Caco-2 (cell line): ENCODE measurements around the gene CDK9. TPM values are rescaled to one million over a fixed set of nuclear protein-coding genes. Genes with fewer than 3 reads are reported as not detected.

Experiments
- BruUV-seq: library from RNA; stranded (reverse); fragments of 400-500 nt; replicated peaks from 2 replicates; lab custom pipeline; 2021; lab: Mats Ljungman, UMichigan
- CTCF ChIA-PET: fragments of 300-600 bp; sonication (Branson Sonifier 250); formaldehyde crosslinking; loops from one replicate; lab custom pipeline; 2022; ENCODE audit warnings: antibody characterized with exemption; lab: Charles Lee
- POLR2A ChIA-PET: fragments of 300-600 bp; sonication (Branson Sonifier 250); formaldehyde crosslinking; loops from one replicate; lab custom pipeline; 2022; ENCODE audit warnings: antibody characterized with exemption; lab: Charles Lee
- DNase-seq, 2 experiments: peaks; one replicate each; pipeline versions ENCODE4 v3.0.0 to v3.0.0-alpha.2; 2020 to 2022
- H3K27me3 ChIP-seq: replicated peaks from 2 replicates; pipeline ENCODE4 v1.6.0; 2011; ENCODE audit warnings: low read length; ENCODE audit not compliant: control insufficient read depth, insufficient read depth
- H3K36me3 ChIP-seq: 2 replicates; pipeline ENCODE4 v1.5.1; 2011; ENCODE audit warnings: low read length; ENCODE audit not compliant: control insufficient read depth, insufficient read depth
- H3K4me1 ChIP-seq: fragments of 250-450 bp; sonication (Bioruptor Pico); 2 replicates; pipeline ENCODE4 v1.5.1; 2020; ENCODE audit warnings: mild to moderate bottlenecking
- H3K4me3 ChIP-seq: 2 replicates; pipeline ENCODE4 v1.5.1; 2011; ENCODE audit warnings: low read depth, mild to moderate bottlenecking, control low read depth, low read length
- H3K9me3 ChIP-seq: fragments of 250-450 bp; sonication (Bioruptor Pico); 2 replicates; pipeline ENCODE4 v1.5.1; 2020; ENCODE audit warnings: mild to moderate bottlenecking, moderate library complexity
- H3K27ac Mint-ChIP-seq: one replicate; pipeline ENCODE4 v1.8.0; 2022; ENCODE audit warnings: mixed read lengths; ENCODE audit not compliant: unreplicated experiment
- H3K27me3 Mint-ChIP-seq: one replicate; pipeline ENCODE4 v1.8.0; 2022; ENCODE audit warnings: mixed read lengths; ENCODE audit not compliant: insufficient read depth, unreplicated experiment
- H3K36me3 Mint-ChIP-seq: one replicate; pipeline ENCODE4 v1.8.0; 2022; ENCODE audit warnings: mild to moderate bottlenecking, mixed read lengths; ENCODE audit not compliant: insufficient read depth, unreplicated experiment
- H3K4me1 Mint-ChIP-seq: one replicate; pipeline ENCODE4 v1.8.0; 2022; ENCODE audit warnings: low read depth, mixed read lengths; ENCODE audit not compliant: unreplicated experiment
- H3K4me3 Mint-ChIP-seq: one replicate; pipeline ENCODE4 v1.8.0; 2022; ENCODE audit warnings: mild to moderate bottlenecking, moderate library complexity, mixed read lengths; ENCODE audit not compliant: unreplicated experiment
- H3K9me3 Mint-ChIP-seq: one replicate; pipeline ENCODE4 v1.8.0; 2022; ENCODE audit warnings: mixed read lengths; ENCODE audit not compliant: unreplicated experiment
- intact Hi-C: fragments of 100-400 bp; cut with micrococcal nuclease; formaldehyde crosslinking; loops from one replicate; pipeline ENCODE4 v1.10.0; 2022; ENCODE audit not compliant: unreplicated experiment
- total RNA-seq: library from RNA; stranded (reverse); gene quantifications from 2 replicates; pipeline ENCODE4 v1.2.3, GENCODE V29; 2022
- TF ChIP-seq, protein P1 (sequence below), 2 experiments: fragments of 200-600 bp in 1 of 2; IDR thresholded peaks; 1 replicate in 1 of 2; 2 replicates in 1 of 2; pipeline versions ENCODE4 v1.5.1 to v1.8.0; 2011 to 2022; ENCODE audit warnings: antibody characterized with exemption in 1 of 2, control low read depth in 1 of 2, inconsistent platforms in 1 of 2, low read depth in 1 of 2, low read length in 1 of 2, mild to moderate bottlenecking in 1 of 2, moderate library complexity in 1 of 2; ENCODE audit not compliant: insufficient read depth in 1 of 2, severe bottlenecking in 1 of 2, unreplicated experiment in 1 of 2

Gene CDK9
- total RNA-seq, 1 experiment from 2014 or later = 48.2 TPM

DNA sequence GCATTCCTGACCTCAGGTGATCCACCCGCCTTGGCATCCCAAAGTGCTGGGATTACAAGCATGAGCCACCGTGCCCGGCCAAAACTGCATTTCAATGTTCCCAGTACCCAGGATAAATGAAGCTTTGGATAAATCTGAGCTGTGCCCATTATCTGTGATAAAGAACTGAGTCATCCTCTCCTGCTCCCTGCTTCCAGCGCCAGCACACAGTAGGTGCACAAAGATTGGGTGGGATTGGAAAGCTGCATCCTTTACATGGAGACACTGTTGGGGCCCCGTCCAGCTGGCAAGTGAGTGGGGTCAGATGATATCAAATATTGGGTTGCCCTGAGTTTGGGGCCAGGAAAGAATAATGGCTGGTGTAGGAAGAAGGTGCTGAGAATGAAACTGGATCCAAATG, 24.8 kb upstream of the CDK9 start:
- TF ChIP-seq, protein P1, sequence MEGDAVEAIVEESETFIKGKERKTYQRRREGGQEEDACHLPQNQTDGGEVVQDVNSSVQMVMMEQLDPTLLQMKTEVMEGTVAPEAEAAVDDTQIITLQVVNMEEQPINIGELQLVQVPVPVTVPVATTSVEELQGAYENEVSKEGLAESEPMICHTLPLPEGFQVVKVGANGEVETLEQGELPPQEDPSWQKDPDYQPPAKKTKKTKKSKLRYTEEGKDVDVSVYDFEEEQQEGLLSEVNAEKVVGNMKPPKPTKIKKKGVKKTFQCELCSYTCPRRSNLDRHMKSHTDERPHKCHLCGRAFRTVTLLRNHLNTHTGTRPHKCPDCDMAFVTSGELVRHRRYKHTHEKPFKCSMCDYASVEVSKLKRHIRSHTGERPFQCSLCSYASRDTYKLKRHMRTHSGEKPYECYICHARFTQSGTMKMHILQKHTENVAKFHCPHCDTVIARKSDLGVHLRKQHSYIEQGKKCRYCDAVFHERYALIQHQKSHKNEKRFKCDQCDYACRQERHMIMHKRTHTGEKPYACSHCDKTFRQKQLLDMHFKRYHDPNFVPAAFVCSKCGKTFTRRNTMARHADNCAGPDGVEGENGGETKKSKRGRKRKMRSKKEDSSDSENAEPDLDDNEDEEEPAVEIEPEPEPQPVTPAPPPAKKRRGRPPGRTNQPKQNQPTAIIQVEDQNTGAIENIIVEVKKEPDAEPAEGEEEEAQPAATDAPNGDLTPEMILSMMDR (IDR thresholded peaks at IDR 0.05; ENCODE audit: insufficient read depth in 1 of 2, low read depth in 1 of 2, low read length in 1 of 2, severe bottlenecking in 1 of 2, unreplicated experiment in 1 of 2) = no peak
- peaks cover 14% of the 10 kb centered on the region for H3K27me3 Mint-ChIP-seq
- Histone ChIP-seq H3K27me3 (no peaks in the 10 kb centered on the region; the same call in 1 of the 2 replicates), H3K36me3 (no peaks in the 10 kb centered on the region), H3K4me1 (no peaks in the 10 kb centered on the region), H3K4me3 (no peak overlapping the region), H3K9me3 (no peaks in the 10 kb centered on the region)
- H3K4me1 Mint-ChIP-seq = no peaks in the 10 kb centered on the region
- no peak overlapping the region for H3K4me3 Mint-ChIP-seq
- H3K27ac Mint-ChIP-seq = no peak overlapping the region
- no peak for DNase-seq
- H3K9me3 Mint-ChIP-seq = no peaks in the 10 kb centered on the region
- no peaks in the 10 kb centered on the region for H3K36me3 Mint-ChIP-seq
- BruUV-seq = no TSS peak
- intact Hi-C loops = no loop called here
- ChIA-PET POLR2A (no interaction called here), CTCF (no interaction called here)

- TF ChIP-seq, protein P1 (IDR thresholded peaks at IDR 0.05; ENCODE audit: insufficient read depth in 1 of 2, low read depth in 1 of 2, low read length in 1 of 2, severe bottlenecking in 1 of 2, unreplicated experiment in 1 of 2) = no peak
- H3K4me1 ChIP-seq = no peaks in the 10 kb centered on the region
- H3K4me3 ChIP-seq = no peak overlapping the region
- ChIA-PET POLR2A (no interaction called here), CTCF (no interaction called here)
- no peak overlapping the region for H3K4me3 Mint-ChIP-seq
- H3K27me3 Mint-ChIP-seq = peaks cover 14% of the 10 kb centered on the region
- no peak for DNase-seq
- no peaks in the 10 kb centered on the region for H3K36me3 ChIP-seq
- no peaks in the 10 kb centered on the region; the same call in 1 of the 2 replicates for H3K27me3 ChIP-seq
- no peaks in the 10 kb centered on the region for H3K9me3 Mint-ChIP-seq
- no peaks in the 10 kb centered on the region for H3K36me3 Mint-ChIP-seq
- intact Hi-C loops = no loop called here
- H3K27ac Mint-ChIP-seq = no peak overlapping the region
- H3K9me3 ChIP-seq = no peaks in the 10 kb centered on the region
- H3K4me1 Mint-ChIP-seq = no peaks in the 10 kb centered on the region
- BruUV-seq = no TSS peak
These were observed 24.3 kb upstream of the CDK9 start for GRCh38 chr9:127761491-127761956.

DNA sequence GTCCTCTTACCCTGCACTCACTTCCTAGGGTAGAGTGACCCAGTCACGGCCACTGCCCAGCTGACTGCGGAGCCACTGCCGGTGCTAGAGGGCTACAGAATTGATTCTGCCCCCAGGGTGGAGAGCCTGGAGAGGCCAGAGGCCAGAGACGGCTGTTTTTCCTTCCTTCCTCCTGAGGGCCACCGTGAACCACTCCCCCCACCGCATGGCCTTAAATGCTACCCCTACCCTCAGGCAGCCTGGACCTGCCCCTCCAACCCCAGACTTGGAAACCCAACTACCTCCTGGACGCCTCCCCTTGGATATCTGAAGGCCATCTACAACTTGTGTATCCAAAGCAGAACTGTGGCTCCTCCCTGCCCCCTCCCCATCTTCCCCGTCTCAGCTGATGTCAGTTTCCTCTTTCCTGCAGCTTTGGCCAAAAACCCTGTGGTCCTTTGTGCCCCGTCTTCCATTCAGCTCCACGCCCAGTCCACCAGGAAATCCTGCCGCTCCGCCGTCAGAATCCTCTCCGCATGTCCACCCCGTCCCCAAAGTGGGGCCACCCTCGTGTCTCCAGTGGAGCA, 23.6 kb upstream of the CDK9 start:
- Histone ChIP-seq H3K9me3 (no peaks in the 10 kb centered on the region), H3K4me1 (no peaks in the 10 kb centered on the region), H3K4me3 (no peak overlapping the region), H3K27me3 (no peaks in the 10 kb centered on the region; the same call in 1 of the 2 replicates), H3K36me3 (no peaks in the 10 kb centered on the region)
- no peak overlapping the region for H3K4me3 Mint-ChIP-seq
- BruUV-seq = no TSS peak
- no peaks in the 10 kb centered on the region for H3K9me3 Mint-ChIP-seq
- no peaks in the 10 kb centered on the region for H3K4me1 Mint-ChIP-seq
- H3K27me3 Mint-ChIP-seq = peaks cover 14% of the 10 kb centered on the region
- TF ChIP-seq, protein P1 (IDR thresholded peaks at IDR 0.05; ENCODE audit: insufficient read depth in 1 of 2, low read depth in 1 of 2, low read length in 1 of 2, severe bottlenecking in 1 of 2, unreplicated experiment in 1 of 2) = no peak
- no peaks in the 10 kb centered on the region for H3K36me3 Mint-ChIP-seq
- DNase-seq = no peak
- ChIA-PET POLR2A (no interaction called here), CTCF (interaction anchor here (0.8 kb wide), 1 partner anchor 9 kb away, joined by 3 read pairs; no protein-coding TSS in a partner anchor)
- no peak overlapping the region for H3K27ac Mint-ChIP-seq
- intact Hi-C loops = no loop called here
